Activated CD4-positive, alpha-beta memory T cell treated with anti-CD3 and anti-CD28 coated beads, Interleukin-2, amount 10 ng/mL, durations not matched to agents 7 days and 5 days (primary cell): Measurements from ENCODE around the gene ZNF438. TPM values are rescaled to one million over a fixed set of nuclear protein-coding genes. Genes with fewer than 3 reads are reported as not detected.

Source experiments
- CTCF ChIA-PET: fragments of 350-600 bp; sonication (Branson Sonifier 250); formaldehyde crosslinking; loops from one replicate; lab custom pipeline; 2021; ENCODE audit warnings: antibody characterized with exemption, inconsistent platforms; lab: Charles Lee
- POLR2A ChIA-PET: fragments of 350-600 bp; sonication (Branson Sonifier 250); formaldehyde crosslinking; loops from one replicate; lab custom pipeline; 2021; ENCODE audit warnings: antibody characterized with exemption; lab: Charles Lee
- DNase-seq: peaks from one replicate; pipeline ENCODE4 v3.0.0-alpha.2; 2020
- H3K27ac Mint-ChIP-seq: one replicate; pipeline ENCODE4 v1.8.0; 2021; ENCODE audit warnings: mild to moderate bottlenecking, mixed read lengths
- H3K27me3 Mint-ChIP-seq: one replicate; pipeline ENCODE4 v1.8.0; 2021; ENCODE audit warnings: mixed read lengths
- H3K36me3 Mint-ChIP-seq: one replicate; pipeline ENCODE4 v1.8.0; 2021; ENCODE audit warnings: low read depth, mixed read lengths
- H3K4me1 Mint-ChIP-seq: one replicate; pipeline ENCODE4 v1.8.0; 2021; ENCODE audit warnings: mixed read lengths
- H3K4me3 Mint-ChIP-seq: one replicate; pipeline ENCODE4 v1.8.0; 2021; ENCODE audit warnings: mild to moderate bottlenecking, mixed read lengths
- H3K9me3 Mint-ChIP-seq: one replicate; pipeline ENCODE4 v1.8.0; 2021; ENCODE audit warnings: mixed read lengths
- total RNA-seq, 2 experiments: library from RNA; stranded (reverse); gene quantifications; one replicate each; pipeline ENCODE4 v1.2.3, GENCODE V29; 2021

Gene ZNF438
- 1 to 10 TPM; 6.3 to 6.5 TPM for total RNA-seq

GRCh38 chr10:31031558-31032257, at the start of gene ZNF438:
ZNF438 (minus strand) TSS chr10:31031865; CDS start chr10:30877034, 154,831 bp downstream.
- peaks cover 5% of the 10 kb centered on the region for H3K36me3 Mint-ChIP-seq
- peaks cover 2% of the 10 kb centered on the region for H3K9me3 Mint-ChIP-seq
- no peaks in the 10 kb centered on the region for H3K27me3 Mint-ChIP-seq
- H3K27ac Mint-ChIP-seq = peak within 1 kb of the TSS; percentile 98
- POLR2A ChIA-PET = interaction anchor here (0.6 to 2.5 kb wide), 29 partner anchors 8 to 1414 kb away, joined by 3 to 37 read pairs (median 4); partner anchors contain the start of genes ARHGAP12, CCDC7 and ZEB1
- CTCF ChIA-PET = interaction anchor here (0.7 to 2.1 kb wide), 41 partner anchors 10 to 830 kb away, joined by 3 to 25 read pairs (median 4); no protein-coding TSS in a partner anchor
- peak; percentile 95 for DNase-seq
- peak within 1 kb of the TSS; percentile 85 for H3K4me3 Mint-ChIP-seq
- H3K4me1 Mint-ChIP-seq = peaks cover 29% of the 10 kb centered on the region

- Mint-ChIP-seq H3K4me1 (no peaks in the 10 kb centered on the region), H3K9me3 (no peaks in the 10 kb centered on the region), H3K27me3 (peaks cover 14% of the 10 kb centered on the region), H3K27ac (no peak overlapping the region), H3K4me3 (no peak overlapping the region), H3K36me3 (no peaks in the 10 kb centered on the region)
- CTCF ChIA-PET = no interaction called here
- DNase-seq = no peak
- POLR2A ChIA-PET = no interaction called here
These were observed 44.9 kb upstream of the ZNF438 start for GRCh38 chr10:31076610-31076988.

GRCh38 chr10:31075881-31076609, 44.4 kb upstream of the ZNF438 start:
- H3K4me3 Mint-ChIP-seq = no peak overlapping the region
- H3K4me1 Mint-ChIP-seq = no peaks in the 10 kb centered on the region
- CTCF ChIA-PET = no interaction called here
- H3K36me3 Mint-ChIP-seq = no peaks in the 10 kb centered on the region
- POLR2A ChIA-PET = no interaction called here
- no peak overlapping the region for H3K27ac Mint-ChIP-seq
- peaks cover 19% of the 10 kb centered on the region for H3K27me3 Mint-ChIP-seq
- DNase-seq = no peak
- H3K9me3 Mint-ChIP-seq = no peaks in the 10 kb centered on the region

GRCh38 chr10:31075434-31075833, 43.8 kb upstream of the ZNF438 start:
- POLR2A ChIA-PET = no interaction called here
- CTCF ChIA-PET = no interaction called here
- Mint-ChIP-seq H3K36me3 (no peaks in the 10 kb centered on the region), H3K4me3 (no peak overlapping the region), H3K27me3 (peaks cover 22% of the 10 kb centered on the region), H3K27ac (no peak overlapping the region), H3K4me1 (no peaks in the 10 kb centered on the region), H3K9me3 (no peaks in the 10 kb centered on the region)
- DNase-seq = no peak

- no peaks in the 10 kb centered on the region for H3K4me1 Mint-ChIP-seq
- H3K4me3 Mint-ChIP-seq = no peak overlapping the region
- H3K27me3 Mint-ChIP-seq = peaks cover 27% of the 10 kb centered on the region
- H3K36me3 Mint-ChIP-seq = no peaks in the 10 kb centered on the region
- DNase-seq = no peak
- H3K9me3 Mint-ChIP-seq = no peaks in the 10 kb centered on the region
- ChIA-PET POLR2A (no interaction called here), CTCF (no interaction called here)
- H3K27ac Mint-ChIP-seq = no peak overlapping the region
These were observed 43.0 kb upstream of the ZNF438 start for GRCh38 chr10:31074722-31075086.

GRCh38 chr10:31073996-31074721, 42.5 kb upstream of the ZNF438 start:
- no peak for DNase-seq
- H3K4me1 Mint-ChIP-seq = no peaks in the 10 kb centered on the region
- no peak overlapping the region for H3K27ac Mint-ChIP-seq
- CTCF ChIA-PET = interaction anchor here (1.3 kb wide), 1 partner anchor 9 kb away, joined by 3 read pairs; no protein-coding TSS in a partner anchor
- H3K4me3 Mint-ChIP-seq = no peak overlapping the region
- peaks cover 28% of the 10 kb centered on the region for H3K27me3 Mint-ChIP-seq
- POLR2A ChIA-PET = no interaction called here
- H3K9me3 Mint-ChIP-seq = no peaks in the 10 kb centered on the region
- no peaks in the 10 kb centered on the region for H3K36me3 Mint-ChIP-seq

- ChIA-PET CTCF (interaction anchor here (1.1 to 1.3 kb wide), 3 partner anchors 10 to 433 kb away, joined by 3 to 5 read pairs (median 3); no protein-coding TSS in a partner anchor), POLR2A (no interaction called here)
- Mint-ChIP-seq H3K4me3 (no peak overlapping the region), H3K4me1 (no peaks in the 10 kb centered on the region), H3K27me3 (peaks cover 30% of the 10 kb centered on the region), H3K27ac (no peak overlapping the region), H3K36me3 (no peaks in the 10 kb centered on the region), H3K9me3 (no peaks in the 10 kb centered on the region)
- DNase-seq = no peak
These were observed 41.5 kb upstream of the ZNF438 start for GRCh38 chr10:31073211-31073610.

- POLR2A ChIA-PET = no interaction called here
- Mint-ChIP-seq H3K9me3 (no peaks in the 10 kb centered on the region), H3K36me3 (no peaks in the 10 kb centered on the region), H3K4me3 (no peak overlapping the region), H3K27me3 (peaks cover 31% of the 10 kb centered on the region), H3K4me1 (no peaks in the 10 kb centered on the region), H3K27ac (no peak overlapping the region)
- no peak for DNase-seq
- CTCF ChIA-PET = interaction anchor here (1.1 to 1.3 kb wide), 3 partner anchors 11 to 432 kb away, joined by 3 to 5 read pairs (median 3); no protein-coding TSS in a partner anchor
These were observed 40.8 kb upstream of the ZNF438 start for GRCh38 chr10:31072451-31072850.

GRCh38 chr10:31071232-31072005, 39.8 kb upstream of the ZNF438 start:
- Mint-ChIP-seq H3K36me3 (no peaks in the 10 kb centered on the region), H3K9me3 (no peaks in the 10 kb centered on the region), H3K27me3 (peaks cover 27% of the 10 kb centered on the region), H3K4me1 (no peaks in the 10 kb centered on the region), H3K4me3 (no peak overlapping the region), H3K27ac (no peak overlapping the region)
- ChIA-PET POLR2A (no interaction called here), CTCF (interaction anchor here (1.0 kb wide), 1 partner anchor 287 kb away, joined by 3 read pairs; no protein-coding TSS in a partner anchor)
- no peak for DNase-seq

- no peaks in the 10 kb centered on the region for H3K36me3 Mint-ChIP-seq
- DNase-seq = no peak
- H3K27me3 Mint-ChIP-seq = peaks cover 28% of the 10 kb centered on the region
- H3K27ac Mint-ChIP-seq = no peak overlapping the region
- H3K4me1 Mint-ChIP-seq = no peaks in the 10 kb centered on the region
- POLR2A ChIA-PET = no interaction called here
- H3K4me3 Mint-ChIP-seq = no peak overlapping the region
- H3K9me3 Mint-ChIP-seq = no peaks in the 10 kb centered on the region
- CTCF ChIA-PET = interaction anchor here (1.0 kb wide), 1 partner anchor 287 kb away, joined by 3 read pairs; no protein-coding TSS in a partner anchor
These were observed 39.0 kb upstream of the ZNF438 start for GRCh38 chr10:31070691-31071090.

- DNase-seq = no peak
- CTCF ChIA-PET = no interaction called here
- no peaks in the 10 kb centered on the region for H3K9me3 Mint-ChIP-seq
These were observed 38.4 kb upstream of the ZNF438 start for GRCh38 chr10:31070025-31070424.

GRCh38 chr10:31069411-31069810, 37.7 kb upstream of the ZNF438 start:
- Mint-ChIP-seq H3K4me3 (no peak overlapping the region), H3K36me3 (no peaks in the 10 kb centered on the region), H3K27ac (no peak overlapping the region), H3K4me1 (no peaks in the 10 kb centered on the region), H3K27me3 (peaks cover 28% of the 10 kb centered on the region), H3K9me3 (no peaks in the 10 kb centered on the region)
- ChIA-PET CTCF (no interaction called here), POLR2A (interaction anchor here (0.7 kb wide), 1 partner anchor 155 kb away, joined by 3 read pairs; no protein-coding TSS in a partner anchor)
- DNase-seq = no peak

More at GRCh38 chr10:31070025-31070424, 38.4 kb upstream of the ZNF438 start:
- no peak overlapping the region for H3K27ac Mint-ChIP-seq
- POLR2A ChIA-PET = interaction anchor here (0.7 kb wide), 1 partner anchor 155 kb away, joined by 3 read pairs; no protein-coding TSS in a partner anchor
- no peaks in the 10 kb centered on the region for H3K36me3 Mint-ChIP-seq
- no peaks in the 10 kb centered on the region for H3K4me1 Mint-ChIP-seq
- H3K27me3 Mint-ChIP-seq = peaks cover 28% of the 10 kb centered on the region
- no peak overlapping the region for H3K4me3 Mint-ChIP-seq
